ENCODE measurements around the gene CLBA1.
"Not testable (repeated sequence)": the region's sequence is repeated elsewhere in the genome, so short reads cannot be mapped to it uniquely, and the experiment has no call there.

CLBA1 gene

GRCh38 chr14:104941508-104942365 is 43.9 kb upstream of the CLBA1 start:
- Histone ChIP-seq H3K9me3 (ENCODE audit: control insufficient read depth in 1 of 2, low read length in 2 of 2) (no peaks in the 10 kb centered on the region), H3K4me3 (ENCODE audit: low read depth in 1 of 2, low read length in 2 of 2) (no peak overlapping the region), H3K4me1 (ENCODE audit: control insufficient read depth in 1 of 2, insufficient read depth in 2 of 2, low read length in 2 of 2) (no peaks in the 10 kb centered on the region), H3K27me3 (ENCODE audit: control insufficient read depth in 1 of 2, insufficient read depth in 2 of 2, low read length in 2 of 2) (peaks cover 28 to 29% of the 10 kb centered on the region in 2 donors), H3K36me3 (ENCODE audit: control insufficient read depth in 1 of 2, insufficient read depth in 2 of 2, low read length in 2 of 2) (no peaks in the 10 kb centered on the region), H3K27ac (ENCODE audit: low read depth, low read length) (no peak overlapping the region), H3K9ac (ENCODE audit: low read depth in 1 of 2, low read length in 2 of 2) (no peak overlapping the region)

GRCh38 chr14:104942586-104942985 is 43.0 kb upstream of the CLBA1 start:
- Histone ChIP-seq H3K9ac (ENCODE audit: low read depth in 1 of 2, low read length in 2 of 2) (no peak overlapping the region), H3K36me3 (ENCODE audit: control insufficient read depth in 1 of 2, insufficient read depth in 2 of 2, low read length in 2 of 2) (no peaks in the 10 kb centered on the region), H3K27ac (ENCODE audit: low read depth, low read length) (no peak overlapping the region), H3K4me3 (ENCODE audit: low read depth in 1 of 2, low read length in 2 of 2) (no peak overlapping the region), H3K4me1 (ENCODE audit: control insufficient read depth in 1 of 2, insufficient read depth in 2 of 2, low read length in 2 of 2) (no peaks in the 10 kb centered on the region), H3K27me3 (ENCODE audit: control insufficient read depth in 1 of 2, insufficient read depth in 2 of 2, low read length in 2 of 2) (peaks cover 20 to 24% of the 10 kb centered on the region in 2 donors), H3K9me3 (ENCODE audit: control insufficient read depth in 1 of 2, low read length in 2 of 2) (no peaks in the 10 kb centered on the region)

- H3K4me1 ChIP-seq (ENCODE audit: control insufficient read depth in 1 of 2, insufficient read depth in 2 of 2, low read length in 2 of 2); H3K27ac ChIP-seq (ENCODE audit: low read depth, low read length); H3K4me3 ChIP-seq (ENCODE audit: low read depth in 1 of 2, low read length in 2 of 2); H3K36me3 ChIP-seq (ENCODE audit: control insufficient read depth in 1 of 2, insufficient read depth in 2 of 2, low read length in 2 of 2); H3K9me3 ChIP-seq (ENCODE audit: control insufficient read depth in 1 of 2, low read length in 2 of 2); H3K9ac ChIP-seq (ENCODE audit: low read depth in 1 of 2, low read length in 2 of 2): not testable (repeated sequence)
- peaks cover 11 to 16% of the 10 kb centered on the region in 2 donors for H3K27me3 ChIP-seq (ENCODE audit: control insufficient read depth in 1 of 2, insufficient read depth in 2 of 2, low read length in 2 of 2)
Observed at GRCh38 chr14:104943216-104944015, 42.2 kb upstream of the CLBA1 start.

- H3K36me3 ChIP-seq (ENCODE audit: control insufficient read depth in 1 of 2, insufficient read depth in 2 of 2, low read length in 2 of 2): not testable (repeated sequence)
Observed at GRCh38 chr14:104944016-104944308, 41.6 kb upstream of the CLBA1 start.

GRCh38 chr14:104944436-104945205 is 41.0 kb upstream of the CLBA1 start:
- not testable (repeated sequence) for H3K4me3 ChIP-seq (ENCODE audit: low read depth in 1 of 2, low read length in 2 of 2); H3K36me3 ChIP-seq (ENCODE audit: control insufficient read depth in 1 of 2, insufficient read depth in 2 of 2, low read length in 2 of 2); H3K27me3 ChIP-seq (ENCODE audit: control insufficient read depth in 1 of 2, insufficient read depth in 2 of 2, low read length in 2 of 2); H3K27ac ChIP-seq (ENCODE audit: low read depth, low read length); H3K4me1 ChIP-seq (ENCODE audit: control insufficient read depth in 1 of 2, insufficient read depth in 2 of 2, low read length in 2 of 2); H3K9me3 ChIP-seq (ENCODE audit: control insufficient read depth in 1 of 2, low read length in 2 of 2); H3K9ac ChIP-seq (ENCODE audit: low read depth in 1 of 2, low read length in 2 of 2)

More at GRCh38 chr14:104944016-104944308, 41.6 kb upstream of the CLBA1 start:
- not testable (repeated sequence) for H3K27ac ChIP-seq (ENCODE audit: low read depth, low read length); H3K4me1 ChIP-seq (ENCODE audit: control insufficient read depth in 1 of 2, insufficient read depth in 2 of 2, low read length in 2 of 2); H3K4me3 ChIP-seq (ENCODE audit: low read depth in 1 of 2, low read length in 2 of 2); H3K9ac ChIP-seq (ENCODE audit: low read depth in 1 of 2, low read length in 2 of 2); H3K9me3 ChIP-seq (ENCODE audit: control insufficient read depth in 1 of 2, low read length in 2 of 2)
- H3K27me3 ChIP-seq (ENCODE audit: control insufficient read depth in 1 of 2, insufficient read depth in 2 of 2, low read length in 2 of 2): peaks cover 8 to 13% of the 10 kb centered on the region in 2 donors

- H3K4me1 ChIP-seq (ENCODE audit: control insufficient read depth in 1 of 2, insufficient read depth in 2 of 2, low read length in 2 of 2); H3K27me3 ChIP-seq (ENCODE audit: control insufficient read depth in 1 of 2, insufficient read depth in 2 of 2, low read length in 2 of 2); H3K9me3 ChIP-seq (ENCODE audit: control insufficient read depth in 1 of 2, low read length in 2 of 2); H3K27ac ChIP-seq (ENCODE audit: low read depth, low read length); H3K36me3 ChIP-seq (ENCODE audit: control insufficient read depth in 1 of 2, insufficient read depth in 2 of 2, low read length in 2 of 2); H3K9ac ChIP-seq (ENCODE audit: low read depth in 1 of 2, low read length in 2 of 2); H3K4me3 ChIP-seq (ENCODE audit: low read depth in 1 of 2, low read length in 2 of 2): not testable (repeated sequence)
Observed at GRCh38 chr14:104945266-104945665, 40.3 kb upstream of the CLBA1 start.

GRCh38 chr14:104945986-104946965 is 39.3 kb upstream of the CLBA1 start:
- H3K9ac ChIP-seq (ENCODE audit: low read depth in 1 of 2, low read length in 2 of 2); H3K27ac ChIP-seq (ENCODE audit: low read depth, low read length); H3K36me3 ChIP-seq (ENCODE audit: control insufficient read depth in 1 of 2, insufficient read depth in 2 of 2, low read length in 2 of 2); H3K4me3 ChIP-seq (ENCODE audit: low read depth in 1 of 2, low read length in 2 of 2); H3K27me3 ChIP-seq (ENCODE audit: control insufficient read depth in 1 of 2, insufficient read depth in 2 of 2, low read length in 2 of 2); H3K4me1 ChIP-seq (ENCODE audit: control insufficient read depth in 1 of 2, insufficient read depth in 2 of 2, low read length in 2 of 2); H3K9me3 ChIP-seq (ENCODE audit: control insufficient read depth in 1 of 2, low read length in 2 of 2): not testable (repeated sequence)

GRCh38 chr14:104947201-104947600 is 38.4 kb upstream of the CLBA1 start:
- H3K36me3 ChIP-seq (ENCODE audit: control insufficient read depth in 1 of 2, insufficient read depth in 2 of 2, low read length in 2 of 2); H3K9ac ChIP-seq (ENCODE audit: low read depth in 1 of 2, low read length in 2 of 2): not testable (repeated sequence)

GRCh38 chr14:104947881-104948735 is 37.5 kb upstream of the CLBA1 start:
- not testable (repeated sequence) for H3K27ac ChIP-seq (ENCODE audit: low read depth, low read length); H3K27me3 ChIP-seq (ENCODE audit: control insufficient read depth in 1 of 2, insufficient read depth in 2 of 2, low read length in 2 of 2); H3K4me3 ChIP-seq (ENCODE audit: low read depth in 1 of 2, low read length in 2 of 2); H3K36me3 ChIP-seq (ENCODE audit: control insufficient read depth in 1 of 2, insufficient read depth in 2 of 2, low read length in 2 of 2); H3K9ac ChIP-seq (ENCODE audit: low read depth in 1 of 2, low read length in 2 of 2); H3K9me3 ChIP-seq (ENCODE audit: control insufficient read depth in 1 of 2, low read length in 2 of 2); H3K4me1 ChIP-seq (ENCODE audit: control insufficient read depth in 1 of 2, insufficient read depth in 2 of 2, low read length in 2 of 2)

More at GRCh38 chr14:104947201-104947600, 38.4 kb upstream of the CLBA1 start:
- H3K4me1 ChIP-seq (ENCODE audit: control insufficient read depth in 1 of 2, insufficient read depth in 2 of 2, low read length in 2 of 2); H3K27me3 ChIP-seq (ENCODE audit: control insufficient read depth in 1 of 2, insufficient read depth in 2 of 2, low read length in 2 of 2); H3K4me3 ChIP-seq (ENCODE audit: low read depth in 1 of 2, low read length in 2 of 2); H3K27ac ChIP-seq (ENCODE audit: low read depth, low read length); H3K9me3 ChIP-seq (ENCODE audit: control insufficient read depth in 1 of 2, low read length in 2 of 2): not testable (repeated sequence)

Data from duodenal mucosa (tissue), 2 donors.